ENCODE measurements around the gene DTWD1.
"Not testable (repeated sequence)": the region's sequence is repeated elsewhere in the genome, so short reads cannot be mapped to it uniquely, and the experiment has no call there.

DNA sequence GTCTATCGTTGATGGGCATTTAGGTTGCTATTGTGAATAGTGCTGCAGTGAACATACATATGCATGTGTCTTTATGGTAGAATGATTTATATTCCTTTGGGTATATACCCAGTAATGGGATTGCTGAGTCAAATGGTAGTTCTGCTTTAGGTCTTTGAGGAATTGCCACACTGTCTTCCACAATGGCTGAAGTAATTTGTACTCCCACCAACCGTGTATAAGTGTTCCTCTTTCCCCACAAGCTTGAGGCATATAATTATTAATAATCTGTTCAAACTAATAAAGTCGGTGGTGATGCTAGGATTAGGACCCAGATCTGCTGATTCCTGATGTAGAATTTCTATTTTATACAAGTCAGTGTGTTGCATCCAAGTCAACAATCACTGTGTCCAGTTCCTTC lies 45.6 kb downstream of the DTWD1 start:
- TF ChIP-seq, protein P1, sequence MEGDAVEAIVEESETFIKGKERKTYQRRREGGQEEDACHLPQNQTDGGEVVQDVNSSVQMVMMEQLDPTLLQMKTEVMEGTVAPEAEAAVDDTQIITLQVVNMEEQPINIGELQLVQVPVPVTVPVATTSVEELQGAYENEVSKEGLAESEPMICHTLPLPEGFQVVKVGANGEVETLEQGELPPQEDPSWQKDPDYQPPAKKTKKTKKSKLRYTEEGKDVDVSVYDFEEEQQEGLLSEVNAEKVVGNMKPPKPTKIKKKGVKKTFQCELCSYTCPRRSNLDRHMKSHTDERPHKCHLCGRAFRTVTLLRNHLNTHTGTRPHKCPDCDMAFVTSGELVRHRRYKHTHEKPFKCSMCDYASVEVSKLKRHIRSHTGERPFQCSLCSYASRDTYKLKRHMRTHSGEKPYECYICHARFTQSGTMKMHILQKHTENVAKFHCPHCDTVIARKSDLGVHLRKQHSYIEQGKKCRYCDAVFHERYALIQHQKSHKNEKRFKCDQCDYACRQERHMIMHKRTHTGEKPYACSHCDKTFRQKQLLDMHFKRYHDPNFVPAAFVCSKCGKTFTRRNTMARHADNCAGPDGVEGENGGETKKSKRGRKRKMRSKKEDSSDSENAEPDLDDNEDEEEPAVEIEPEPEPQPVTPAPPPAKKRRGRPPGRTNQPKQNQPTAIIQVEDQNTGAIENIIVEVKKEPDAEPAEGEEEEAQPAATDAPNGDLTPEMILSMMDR (IDR thresholded peaks at IDR 0.05), result not testable (repeated sequence)
- TF ChIP-seq POLR2A (IDR thresholded peaks at IDR 0.05), result not testable (repeated sequence)
